OCI-LY7 (cell line): ENCODE measurements around the gene PRX. TPM values are rescaled to one million over a fixed set of nuclear protein-coding genes. Genes with fewer than 3 reads are reported as not detected.
A peak's percentile ranks its signal among the peaks of the same experiment; 100 is the strongest.

ENCODE experiments used
- BruUV-seq: library from RNA; stranded (reverse); fragments of 400-500 nt; replicated peaks from 2 replicates; lab custom pipeline; 2021; lab: Mats Ljungman, UMichigan
- CTCF ChIA-PET: fragments of 300-600 bp; sonication (Branson Sonifier 250); formaldehyde crosslinking; loops from one replicate; lab custom pipeline; 2022; ENCODE audit warnings: antibody characterized with exemption; ENCODE audit not compliant: unreplicated experiment; lab: Charles Lee
- POLR2A ChIA-PET: fragments of 300-600 bp; sonication (Branson Sonifier 250); formaldehyde crosslinking; loops from one replicate; lab custom pipeline; 2022; ENCODE audit warnings: antibody characterized with exemption; lab: Charles Lee
- DNase-seq: peaks from one replicate; pipeline ENCODE4 v3.0.0-alpha.2; 2015; ENCODE audit warnings: low spot score
- H2AFZ ChIP-seq: fragments of 200-600 bp; sonication (generic), shearing (Covaris generic); 2 replicates; pipeline ENCODE4 v1.6.1; 2014; ENCODE audit warnings: mild to moderate bottlenecking, antibody characterized with exemption, low read length, moderate library complexity
- H3K27ac ChIP-seq: fragments of 200-600 bp; sonication (generic); 2 replicates; pipeline ENCODE4 v1.5.1; 2014; ENCODE audit warnings: mixed run types, low read depth, mild to moderate bottlenecking, moderate library complexity, low read length, inconsistent platforms; ENCODE audit not compliant: poor library complexity, severe bottlenecking
- H3K36me3 ChIP-seq: fragments of 200-600 bp; sonication (generic); 2 replicates; pipeline ENCODE4 v1.6.1; 2014; ENCODE audit warnings: mild to moderate bottlenecking, antibody characterized with exemption, low read length, moderate library complexity, mixed read lengths; ENCODE audit not compliant: insufficient read depth
- H3K4me1 ChIP-seq: fragments of 200-600 bp; sonication (generic); 2 replicates; pipeline ENCODE4 v1.5.1; 2014; ENCODE audit warnings: mild to moderate bottlenecking, low read length; ENCODE audit not compliant: insufficient read depth, poor library complexity, severe bottlenecking
- H3K4me2 ChIP-seq: fragments of 200-600 bp; sonication (generic); 2 replicates; pipeline ENCODE4 v1.6.1; 2014; ENCODE audit warnings: mild to moderate bottlenecking, low read length
- H3K4me3 ChIP-seq: fragments of 200-600 bp; sonication (generic); 2 replicates; pipeline ENCODE4 v1.5.1; 2014; ENCODE audit warnings: mild to moderate bottlenecking, low read depth, low read length; ENCODE audit not compliant: poor library complexity, severe bottlenecking
- H3K79me2 ChIP-seq: fragments of 200-600 bp; sonication (generic); 2 replicates; pipeline ENCODE4 v1.6.1; 2016; ENCODE audit warnings: low read depth, mild to moderate bottlenecking, low read length, moderate library complexity, mixed read lengths; ENCODE audit not compliant: insufficient read depth
- H3K9me2 ChIP-seq: fragments of 200-600 bp; sonication (generic); 2 replicates; pipeline ENCODE4 v1.6.1; 2016; ENCODE audit warnings: mild to moderate bottlenecking, low read length, mixed read lengths; ENCODE audit not compliant: insufficient read depth
- H3K9me3 ChIP-seq: fragments of 200-600 bp; sonication (generic); 2 replicates; pipeline ENCODE4 v1.6.1; 2014; ENCODE audit warnings: mild to moderate bottlenecking, mixed run types, low read length, mixed read lengths
- H4K20me1 ChIP-seq: fragments of 200-600 bp; sonication (generic); 2 replicates; pipeline ENCODE4 v1.6.1; 2014; ENCODE audit warnings: mild to moderate bottlenecking, antibody characterized with exemption, low read length, moderate library complexity, mixed read lengths; ENCODE audit not compliant: insufficient read depth
- CTCF ChIP-seq: fragments of 200-600 bp; sonication (generic); conservative IDR thresholded peaks from 2 replicates; pipeline ENCODE4 v1.5.1; 2014; ENCODE audit warnings: mild to moderate bottlenecking, antibody characterized with exemption, low read length, moderate library complexity, mixed read lengths
- EZH2phosphoT487 ChIP-seq: fragments of 200-600 bp; sonication (generic); IDR thresholded peaks from 2 replicates; pipeline ENCODE4 v1.6.1; 2018; ENCODE audit warnings: low read depth, borderline replicate concordance, mild to moderate bottlenecking, mixed run types, antibody characterized with exemption, low read length, moderate library complexity, mixed read lengths
- intact Hi-C: fragments of 100-400 bp; cut with micrococcal nuclease; formaldehyde crosslinking; loops from one replicate; pipeline ENCODE4 v1.10.0; 2022; ENCODE audit not compliant: unreplicated experiment
- total RNA-seq, 2 experiments: library from RNA; depleted of rRNA in 1 of 2; stranded (reverse); fragments of >200 nt in 1 of 2; shearing (Covaris generic) in 1 of 2; gene quantifications; 2 replicates each; pipeline ENCODE4 v1.2.3, GENCODE V29; 2014 to 2022

Gene PRX
- total RNA-seq, 2 experiments from 2014 or later, result 2.2 to 4.9 TPM

GRCh38 chr19:40383668-40384248 is 29.4 kb downstream of the PRX start:
- Histone ChIP-seq H3K79me2 (no peaks in the 10 kb centered on the region), H3K9me2 (no peaks in the 10 kb centered on the region), H3K4me2 (no peak overlapping the region), H2AFZ (no peak overlapping the region), H3K9me3 (no peaks in the 10 kb centered on the region), H3K4me3 (no peak overlapping the region), H3K36me3 (no peaks in the 10 kb centered on the region), H3K27ac (no peak overlapping the region), H3K4me1 (no peaks in the 10 kb centered on the region), H4K20me1 (no peaks in the 10 kb centered on the region)
- CTCF ChIA-PET, result no interaction called here
- intact Hi-C loops, result no loop called here
- DNase-seq, result no peak
- BruUV-seq, result no TSS peak
- no peak for TF ChIP-seq EZH2phosphoT487
- TF ChIP-seq CTCF, result no peak
- POLR2A ChIA-PET, result no interaction called here

GRCh38 chr19:40381321-40381720 is 31.9 kb downstream of the PRX start:
- intact Hi-C loops, result no loop called here
- ChIA-PET POLR2A (no interaction called here), CTCF (no interaction called here)
- no peaks in the 10 kb centered on the region for H3K9me2 ChIP-seq
- no peak for DNase-seq
- H4K20me1 ChIP-seq, result no peaks in the 10 kb centered on the region
- no peaks in the 10 kb centered on the region for H3K9me3 ChIP-seq
- H2AFZ ChIP-seq, result no peak overlapping the region
- H3K36me3 ChIP-seq, result no peaks in the 10 kb centered on the region
- H3K4me1 ChIP-seq, result no peaks in the 10 kb centered on the region
- no peaks in the 10 kb centered on the region for H3K79me2 ChIP-seq
- H3K4me3 ChIP-seq, result no peak overlapping the region
- no peak overlapping the region for H3K27ac ChIP-seq
- TF ChIP-seq CTCF (0 out of 2 replicates have a peak, but pooled peaks have one; percentile 22), EZH2phosphoT487 (no peak)
- H3K4me2 ChIP-seq, result no peak overlapping the region
- no TSS peak for BruUV-seq
